Osteocyte (in vitro differentiated cells): ENCODE data around the gene IFI27L2. TPM values are rescaled to one million over a fixed set of nuclear protein-coding genes. Genes with fewer than 3 reads are reported as not detected.
A peak's percentile ranks its signal among the peaks of the same experiment; 100 is the strongest.

Experiments
- DNase-seq: peaks from one replicate; pipeline ENCODE4 v3.0.0; 2021; ENCODE audit warnings: mixed read lengths; ENCODE audit not compliant: unreplicated experiment; ENCODE audit errors: extremely low spot score
- H3K27ac Mint-ChIP-seq: one replicate; pipeline ENCODE4 v1.8.0; 2021; ENCODE audit warnings: mild to moderate bottlenecking, mixed read lengths; ENCODE audit not compliant: unreplicated experiment
- H3K27me3 Mint-ChIP-seq: one replicate; pipeline ENCODE4 v1.8.0; 2021; ENCODE audit warnings: mixed read lengths; ENCODE audit not compliant: unreplicated experiment
- H3K36me3 Mint-ChIP-seq: one replicate; pipeline ENCODE4 v1.8.0; 2021; ENCODE audit warnings: mixed read lengths; ENCODE audit not compliant: unreplicated experiment
- H3K4me1 Mint-ChIP-seq: one replicate; pipeline ENCODE4 v1.8.0; 2021; ENCODE audit warnings: mixed read lengths; ENCODE audit not compliant: unreplicated experiment
- H3K4me3 Mint-ChIP-seq: one replicate; pipeline ENCODE4 v1.8.0; 2021; ENCODE audit warnings: mild to moderate bottlenecking, moderate library complexity, mixed read lengths; ENCODE audit not compliant: unreplicated experiment
- H3K9me3 Mint-ChIP-seq: one replicate; pipeline ENCODE4 v1.8.0; 2021; ENCODE audit warnings: mixed read lengths; ENCODE audit not compliant: unreplicated experiment
- CTCF ChIP-seq: fragments of 200-600 bp; sonication (generic); IDR thresholded peaks from 2 replicates; pipeline ENCODE4 v1.5.0; 2021; ENCODE audit warnings: antibody characterized with exemption, mild to moderate bottlenecking, moderate library complexity
- total RNA-seq: library from RNA; stranded (reverse); gene quantifications from 2 replicates; pipeline ENCODE4 v1.2.1, GENCODE V29; 2021

The IFI27L2 gene
- total RNA-seq, 1 donor from 2014 or later = 44.7 TPM

- Mint-ChIP-seq H3K4me1 (peaks cover 26% of the 10 kb centered on the region), H3K4me3 (no peak overlapping the region), H3K27me3 (no peaks in the 10 kb centered on the region), H3K27ac (no peak overlapping the region), H3K36me3 (no peaks in the 10 kb centered on the region), H3K9me3 (peaks cover 6% of the 10 kb centered on the region)
- peak; percentile 51 for DNase-seq
- no peak for TF ChIP-seq CTCF
Measured at GRCh38 chr14:94124582-94125377, 4.6 kb downstream of the IFI27L2 start.

GRCh38 chr14:94123868-94124267 lies 5.5 kb downstream of the IFI27L2 start:
- no peak for TF ChIP-seq CTCF
- no peak for DNase-seq
- Mint-ChIP-seq H3K9me3 (peaks cover 6% of the 10 kb centered on the region), H3K36me3 (no peaks in the 10 kb centered on the region), H3K27ac (no peak overlapping the region), H3K4me1 (peaks cover 21% of the 10 kb centered on the region), H3K27me3 (no peaks in the 10 kb centered on the region), H3K4me3 (no peak overlapping the region)

GRCh38 chr14:94123296-94123695 lies 6.1 kb downstream of the IFI27L2 start:
- Mint-ChIP-seq H3K9me3 (peaks cover 6% of the 10 kb centered on the region), H3K4me1 (peaks cover 16% of the 10 kb centered on the region), H3K27me3 (no peaks in the 10 kb centered on the region), H3K36me3 (no peaks in the 10 kb centered on the region), H3K4me3 (no peak overlapping the region), H3K27ac (no peak overlapping the region)
- no peak for TF ChIP-seq CTCF
- DNase-seq = peak; percentile 77

- Mint-ChIP-seq H3K27ac (no peak overlapping the region), H3K27me3 (no peaks in the 10 kb centered on the region), H3K9me3 (peaks cover 6% of the 10 kb centered on the region), H3K36me3 (no peaks in the 10 kb centered on the region), H3K4me1 (peaks cover 16% of the 10 kb centered on the region), H3K4me3 (no peak overlapping the region)
- DNase-seq = peak; percentile 57
- no peak for TF ChIP-seq CTCF
Measured at GRCh38 chr14:94122438-94122837, 7.0 kb downstream of the IFI27L2 start.

GRCh38 chr14:94121485-94121884 lies 7.9 kb downstream of the IFI27L2 start:
- H3K4me3 Mint-ChIP-seq = no peak overlapping the region
- peaks cover 7% of the 10 kb centered on the region for H3K27me3 Mint-ChIP-seq
- H3K36me3 Mint-ChIP-seq = no peaks in the 10 kb centered on the region
- DNase-seq = no peak
- H3K4me1 Mint-ChIP-seq = peaks cover 16% of the 10 kb centered on the region
- no peak for TF ChIP-seq CTCF
- peaks cover 6% of the 10 kb centered on the region for H3K9me3 Mint-ChIP-seq
- H3K27ac Mint-ChIP-seq = peak overlapping the region; percentile 29
